HepG2 (cell line): ENCODE measurements around the gene LITAF. TPM values are rescaled to one million over a fixed set of nuclear protein-coding genes. Genes with fewer than 3 reads are reported as not detected.

Experiments
- ATAC-seq: fragments of 200-7000 bp; cut with Tn5 transposase; 3 replicates; pipeline ENCODE4 v1.9.1; 2020; ENCODE audit warnings: mild to moderate bottlenecking, moderate library complexity
- BruUV-seq: library from RNA; stranded (reverse); fragments of 400-500 nt; replicated peaks from 2 replicates; lab custom pipeline; 2021; lab: Mats Ljungman, UMichigan
- CTCF ChIA-PET: fragments of 300-600 bp; formaldehyde crosslinking; extraction: SDS; loops from one replicate; lab custom pipeline; 2021; ENCODE audit warnings: low total read pairs, inconsistent platforms, low intra/inter-chr PET ratio; lab: Yijun Ruan, JAX
- POLR2A ChIA-PET: fragments of 350-600 bp; sonication (Branson Sonifier 250); formaldehyde crosslinking; loops from one replicate; lab custom pipeline; 2020; ENCODE audit warnings: antibody characterized with exemption, inconsistent platforms; lab: Yijun Ruan, JAX
- DNase-seq: peaks from one replicate; pipeline ENCODE4 v3.0.0-alpha.2; 2015; ENCODE audit warnings: low spot score
- FAIRE-seq: peaks from 3 replicates; lab custom pipeline; 2011; peaks lifted over from hg19 to GRCh38; lab: Jason Lieb, UNC
- H2AFZ ChIP-seq: one replicate; pipeline ENCODE4 v1.6.1; 2011; ENCODE audit warnings: low read length, inconsistent platforms
- H3K27ac ChIP-seq: fragments of 300-600 bp; 3 replicates; pipeline ENCODE4 v1.8.0; 2011; ENCODE audit warnings: mixed run types, mild to moderate bottlenecking, mixed read lengths, low read length, inconsistent platforms; ENCODE audit not compliant: insufficient read depth; ENCODE audit errors: extremely low read length
- H3K27me3 ChIP-seq, 2 experiments: fragments of 200-600 bp in 1 of 2; 2 replicates in 1 of 2; 3 replicates in 1 of 2; pipeline versions ENCODE4 v1.6.0 to v1.8.0; 2011; ENCODE audit warnings: low read length in 2 of 2, mild to moderate bottlenecking in 2 of 2, moderate library complexity in 2 of 2, inconsistent platforms in 1 of 2; ENCODE audit not compliant: insufficient read depth in 2 of 2, control insufficient read depth in 1 of 2
- H3K36me3 ChIP-seq, 2 experiments: fragments of 200-600 bp in 1 of 2; replicated peaks in 1 of 2; 2 replicates in 1 of 2; 3 replicates in 1 of 2; pipeline versions ENCODE4 v1.5.1 to v1.8.0; 2011; ENCODE audit warnings: low read length in 2 of 2, inconsistent platforms in 1 of 2; ENCODE audit not compliant: insufficient read depth in 2 of 2, control insufficient read depth in 1 of 2
- H3K4me1 ChIP-seq: 2 replicates; pipeline ENCODE4 v1.5.1; 2012; ENCODE audit warnings: low read length, inconsistent platforms; ENCODE audit not compliant: insufficient read depth
- H3K4me2 ChIP-seq: 2 replicates; pipeline ENCODE4 v1.6.0; 2011; ENCODE audit warnings: low read depth, low read length, inconsistent platforms
- H3K4me3 ChIP-seq, 3 experiments: fragments of 200-600 bp in 1 of 3; sonication (generic), shearing (Covaris generic) in 1 of 3; replicated peaks in 1 of 3; 2 replicates each; pipeline ENCODE4 v1.5.1; 2011 to 2016; ENCODE audit warnings: low read length in 3 of 3, inconsistent platforms in 2 of 3, low read depth in 2 of 3, mild to moderate bottlenecking in 2 of 3, control low read depth in 1 of 3, mixed read lengths in 1 of 3; ENCODE audit not compliant: insufficient read depth in 1 of 3
- H3K79me2 ChIP-seq: one replicate; pipeline ENCODE4 v1.6.1; 2011; ENCODE audit warnings: low read length, inconsistent platforms; ENCODE audit not compliant: insufficient read depth
- H3K9ac ChIP-seq: 2 replicates; pipeline ENCODE4 v1.6.0; 2011; ENCODE audit warnings: mild to moderate bottlenecking, low read depth, low read length, inconsistent platforms; ENCODE audit not compliant: insufficient read depth
- H3K9me3 ChIP-seq: 2 replicates; pipeline ENCODE4 v1.5.1; 2012; ENCODE audit warnings: mild to moderate bottlenecking, low read length
- H4K20me1 ChIP-seq: 2 replicates; pipeline ENCODE4 v1.6.0; 2011; ENCODE audit warnings: inconsistent platforms, mild to moderate bottlenecking, low read length, moderate library complexity; ENCODE audit not compliant: insufficient read depth
- CBX1 ChIP-seq: IDR thresholded peaks from one replicate; pipeline ENCODE4 v1.6.1; 2016; ENCODE audit warnings: antibody characterized with exemption, low read depth
- CTCF ChIP-seq: sonication (generic); formaldehyde crosslinking; IDR thresholded peaks from 2 replicates; pipeline ENCODE4 v1.5.0; 2020; ENCODE audit warnings: mild to moderate bottlenecking, missing genetic modification reagents, moderate library complexity
- STAG1 ChIP-seq: sonication (generic); formaldehyde crosslinking; IDR thresholded peaks from 2 replicates; pipeline ENCODE4 v1.4.0; 2020; ENCODE audit warnings: missing genetic modification reagents
- ZBTB49 ChIP-seq: sonication (generic); formaldehyde crosslinking; IDR thresholded peaks from 2 replicates; pipeline ENCODE4 v1.4.0; 2020; ENCODE audit warnings: missing genetic modification reagents, borderline replicate concordance
- ZNF251 ChIP-seq: sonication (generic); formaldehyde crosslinking; IDR thresholded peaks from 2 replicates; pipeline ENCODE4 v1.9.0; 2021; ENCODE audit warnings: mild to moderate bottlenecking, missing genetic modification reagents
- ZNF280B ChIP-seq: sonication (generic); formaldehyde crosslinking; IDR thresholded peaks from 2 replicates; pipeline ENCODE4 v1.5.0; 2020; ENCODE audit warnings: missing genetic modification reagents, mild to moderate bottlenecking, borderline replicate concordance
- ZNF350 ChIP-seq: sonication (generic); formaldehyde crosslinking; IDR thresholded peaks from 2 replicates; pipeline ENCODE4 v1.4.0; 2020; ENCODE audit warnings: mild to moderate bottlenecking, low read depth, missing genetic modification reagents, borderline replicate concordance
- ZNF629 ChIP-seq: sonication (generic); formaldehyde crosslinking; conservative IDR thresholded peaks from 2 replicates; pipeline ENCODE4 v1.5.0; 2020; ENCODE audit warnings: missing genetic modification reagents
- WGBS: methylation state at CpG from one replicate; pipeline ENCODE4 v1.1.6; 2017; ENCODE audit warnings: low lambda C conversion rate; 5-methylcytosine and 5-hydroxymethylcytosine counted together
- in situ Hi-C: cut with HindIII; loops from 2 replicates; pipeline ENCODE4 v1.10.0; 2017; ENCODE audit warnings: low pct_unique_long_range_greater_than_20kb; ENCODE audit not compliant: extremely low pct_ligation_motif_present
- intact Hi-C: fragments of 100-400 bp; cut with micrococcal nuclease; formaldehyde crosslinking; loops from one replicate; pipeline ENCODE4 v1.10.0; 2022; ENCODE audit not compliant: unreplicated experiment
- polyA plus RNA-seq, 8 experiments: library from polyadenylated mRNA; depleted of rRNA in 3 of 8; stranded (reverse) in 7 of 8; unstranded in 1 of 8; fragments of >200 nt; fragmentation: Illumina TruSeq in 4 of 8; extraction: Trizol in 4 of 8; gene quantifications; 2 replicates each; pipeline versions ENCODE4 v1.2.1 to v1.2.3, GENCODE V29; 2011 to 2016; ENCODE audit warnings: low read depth in 4 of 8, missing spikeins in 1 of 8, mixed read lengths in 1 of 8; ENCODE audit not compliant: insufficient read depth in 1 of 8
- total RNA-seq, 5 experiments: library from RNA; depleted of rRNA; stranded (reverse); fragments of >200 nt; fragmentation: Illumina TruSeq; extraction: Trizol; gene quantifications; 2 replicates each; pipeline ENCODE4 v1.2.3, GENCODE V29; 2016; ENCODE audit warnings: low read depth in 1 of 5

LITAF gene
- total and polyA plus RNA-seq, 2 of the 13 experiments (the other 11 are each of a cell fraction or from before 2014, with no cell fraction given) = 80.1 to 141 TPM

- WGBS = 68% methylated on average over 7 of the region's 7 CpGs
These were observed 79.4 kb downstream of the LITAF start for GRCh38 chr16:11507350-11507749.

GRCh38 chr16:11506741-11507305 is 79.9 kb downstream of the LITAF start:
- ATAC-seq (peak; percentile 72), DNase-seq (no peak), FAIRE-seq (no peak)
- CTCF ChIA-PET = interaction anchor here (1.3 kb wide), 1 partner anchor 99 kb away, joined by 5 read pairs; no protein-coding TSS in a partner anchor
- Histone ChIP-seq H3K36me3 (no peaks in the 10 kb centered on the region), H4K20me1 (no peaks in the 10 kb centered on the region), H3K4me3 (no peak overlapping the region), H3K4me1 (peaks cover 6% of the 10 kb centered on the region; the same call in 1 of the 2 replicates), H3K9me3 (no peaks in the 10 kb centered on the region), H3K4me2 (no peak overlapping the region), H3K79me2 (no peaks in the 10 kb centered on the region), H3K27me3 (peaks cover 2 to 8% of the 10 kb centered on the region in 2 experiments; a peak in 4 of 5 replicates), H2AFZ (no peak overlapping the region), H3K9ac (no peak overlapping the region), H3K27ac (no peak overlapping the region)
- no TSS peak for BruUV-seq
- WGBS = 45% methylated on average over 11 of the region's 12 CpGs
- intact Hi-C loops (loop anchor here (1.0 kb wide), 1 partner anchor 100 kb away; no protein-coding TSS in a partner anchor), in situ Hi-C loops (loop anchor here (25.0 kb wide), 1 partner anchor 95 kb away; no protein-coding TSS in a partner anchor)
- POLR2A ChIA-PET = no interaction called here
- TF ChIP-seq ZNF350 (CRISPR knock-in tag) (0 out of 2 replicates have a peak, but pooled peaks have one; percentile 22), ZNF280B (CRISPR knock-in tag) (peak; percentile 44; the same call in 1 of the 2 replicates), CBX1 (no peak), STAG1 (CRISPR knock-in tag) (peak; percentile 32), CTCF (CRISPR knock-in tag) (peak; percentile 34; the same call in 1 of the 2 replicates), ZBTB49 (CRISPR knock-in tag) (no peak)

More at GRCh38 chr16:11507350-11507749, 79.4 kb downstream of the LITAF start:
- CTCF ChIA-PET = interaction anchor here (1.3 kb wide), 1 partner anchor 100 kb away, joined by 5 read pairs; no protein-coding TSS in a partner anchor
- ATAC-seq = no peak
- POLR2A ChIA-PET = no interaction called here
- intact Hi-C loops = loop anchor here (1.0 kb wide), 1 partner anchor 100 kb away; no protein-coding TSS in a partner anchor
- H4K20me1 ChIP-seq = no peaks in the 10 kb centered on the region
- no peaks in the 10 kb centered on the region for H3K9me3 ChIP-seq
- TF ChIP-seq ZNF251 (no peak), ZNF629 (CRISPR knock-in tag) (peak; percentile 79)
- no peak overlapping the region for H2AFZ ChIP-seq
- DNase-seq = no peak
- H3K4me3 ChIP-seq = no peak overlapping the region
- no peak overlapping the region for H3K4me2 ChIP-seq
- H3K79me2 ChIP-seq = no peaks in the 10 kb centered on the region
- no TSS peak for BruUV-seq
- H3K27me3 ChIP-seq = peaks cover 2 to 8% of the 10 kb centered on the region in 2 experiments; a peak in 4 of 5 replicates
- H3K9ac ChIP-seq = no peak overlapping the region
- FAIRE-seq = no peak
- no peaks in the 10 kb centered on the region for H3K36me3 ChIP-seq
- H3K27ac ChIP-seq = no peak overlapping the region
- in situ Hi-C loops = loop anchor here (25.0 kb wide), 1 partner anchor 95 kb away; no protein-coding TSS in a partner anchor
- H3K4me1 ChIP-seq = peaks cover 6% of the 10 kb centered on the region; the same call in 1 of the 2 replicates
